Activated CD4-positive, alpha-beta T cell treated with anti-CD3 and anti-CD28 coated beads for 1 hour (primary cell): Measurements from ENCODE around the gene PCGF5.
"Not testable (repeated sequence)": the region's sequence is repeated elsewhere in the genome, so short reads cannot be mapped to it uniquely, and the experiment has no call there.

Experiments
- DNase-seq: peaks from one replicate; pipeline ENCODE4 v3.0.0-alpha.2; 2020

PCGF5 gene

DNA sequence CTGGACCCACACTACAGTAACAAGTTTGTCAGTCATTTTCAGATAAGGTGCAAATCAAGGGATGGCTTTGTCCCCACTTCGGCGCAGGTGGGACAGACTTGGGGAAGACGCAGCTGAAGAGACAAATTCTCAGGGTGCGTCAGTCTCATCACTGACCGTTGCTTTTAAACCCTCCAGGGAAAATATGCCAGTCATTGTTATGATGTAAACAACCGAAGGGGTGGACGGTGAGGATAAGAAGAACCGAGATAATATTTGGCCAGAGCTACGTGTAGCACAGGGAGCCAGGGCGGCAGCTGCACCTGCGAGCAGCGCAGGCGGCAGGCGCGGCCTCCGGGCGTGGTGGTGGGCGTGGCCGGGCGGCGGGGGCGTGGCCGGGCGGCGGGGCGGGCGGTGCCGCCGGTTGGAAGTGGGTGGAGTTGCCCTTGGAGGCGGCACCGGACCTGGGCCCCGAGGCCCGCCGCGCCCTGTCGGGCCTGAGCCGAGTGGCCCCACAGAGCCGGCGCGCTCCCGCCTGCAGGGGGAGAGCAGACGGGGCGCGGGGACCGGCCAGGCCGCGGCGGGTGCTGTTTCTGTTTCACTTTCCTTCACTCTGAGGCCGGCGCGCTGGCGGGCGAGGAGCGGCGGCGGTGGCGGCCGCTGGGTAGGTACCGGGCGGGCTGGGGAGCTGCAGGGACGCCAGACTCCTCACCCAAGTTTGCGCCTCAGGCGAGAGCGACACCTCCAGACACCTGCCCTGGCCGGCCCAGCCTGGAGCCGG, at the start of gene PCGF5:
PCGF5 (plus strand) TSS at position 470 of the 760 bp plus-strand sequence. CDS start 2,209 bp downstream, outside the sequence.
- peak; percentile 89 for DNase-seq

DNA sequence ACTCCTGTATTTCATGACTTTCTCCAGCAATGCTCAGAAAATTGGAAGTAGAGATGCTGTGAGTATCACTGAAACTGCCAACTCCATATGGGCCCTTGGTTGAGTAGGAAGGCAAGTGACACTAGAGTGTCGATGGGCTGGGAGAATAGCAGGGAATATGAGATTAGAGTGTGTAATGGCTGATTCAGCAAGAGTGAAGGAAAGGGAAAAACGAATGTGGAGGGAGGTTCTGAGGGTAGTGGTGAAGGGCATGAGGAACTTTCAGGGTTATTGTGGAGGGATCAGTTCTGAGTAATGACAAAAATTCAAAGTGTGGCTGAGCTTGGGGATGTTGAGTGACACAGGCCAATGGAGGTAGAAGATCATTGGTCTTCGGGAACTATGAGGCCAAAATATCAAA, 49.0 kb upstream of the PCGF5 start:
- no peak for DNase-seq

DNA sequence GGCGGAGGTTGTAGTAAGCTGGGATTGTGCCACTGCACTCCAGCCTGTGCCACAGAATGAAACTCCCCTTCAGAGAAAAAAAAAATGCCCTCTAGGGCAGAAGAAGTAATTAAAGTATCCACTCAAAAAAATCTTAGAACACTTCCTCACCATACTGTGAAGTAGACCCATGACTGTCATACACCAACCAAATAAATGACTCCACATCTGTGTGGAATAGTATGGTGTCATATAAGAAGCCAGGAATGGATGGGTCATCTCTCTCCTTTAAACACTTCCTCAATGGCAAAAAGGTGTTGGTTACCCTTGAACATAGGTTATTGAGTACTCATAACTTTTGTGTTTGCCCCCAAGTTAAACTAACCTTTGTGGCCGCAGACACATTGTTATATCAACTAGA, 48.1 kb upstream of the PCGF5 start:
- DNase-seq, result no peak

DNA sequence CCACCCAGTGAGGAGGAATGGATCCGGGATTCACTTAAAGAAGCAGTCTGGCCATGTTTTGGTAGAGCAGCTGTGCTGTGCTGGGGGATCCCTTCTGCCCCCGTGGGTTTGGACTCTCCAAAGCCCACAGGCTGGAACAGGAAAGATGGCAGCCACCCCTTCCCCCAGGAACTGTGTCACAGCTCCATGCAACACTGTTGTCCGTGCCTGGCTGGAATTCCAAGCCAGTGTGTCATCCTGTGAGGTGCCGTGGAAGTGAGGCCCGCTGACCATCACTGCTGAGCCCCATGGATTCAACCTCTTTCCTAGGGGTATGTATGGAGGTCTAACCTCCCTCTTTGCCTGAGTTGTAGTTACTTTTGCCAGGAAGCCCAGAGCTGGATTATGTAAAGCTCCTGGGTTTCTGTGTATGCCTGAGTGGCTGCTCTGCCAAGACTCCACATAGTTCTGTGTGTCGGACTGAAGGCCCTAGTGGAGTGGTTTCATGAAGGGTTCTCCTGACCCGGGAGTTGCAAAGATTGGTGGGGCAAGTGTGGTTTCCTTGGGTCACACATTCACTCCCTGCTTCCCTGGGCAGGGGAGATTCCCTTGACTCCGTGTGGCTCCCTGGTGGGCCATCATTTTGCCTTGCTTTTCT, 35.1 kb upstream of the PCGF5 start:
- DNase-seq, result no peak

DNA sequence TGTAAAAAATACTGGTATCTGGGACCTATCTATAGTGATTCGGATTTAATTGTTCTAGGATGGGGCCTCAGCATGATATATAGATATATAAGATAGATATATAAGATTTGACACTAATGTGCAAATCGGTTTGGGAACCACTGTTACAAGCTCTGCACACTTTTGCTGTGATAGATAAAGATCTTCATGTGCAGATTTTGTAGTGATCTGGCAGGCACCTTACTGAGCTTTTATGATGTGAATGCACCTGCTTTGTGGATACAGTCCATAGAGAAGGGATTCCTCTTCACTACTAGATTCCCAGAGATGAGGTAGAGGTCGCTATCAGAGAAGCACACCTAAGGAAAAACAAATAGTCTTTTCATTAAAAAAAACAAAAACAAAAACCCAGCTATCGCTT, 33.3 kb upstream of the PCGF5 start:
- DNase-seq, result no peak

DNA sequence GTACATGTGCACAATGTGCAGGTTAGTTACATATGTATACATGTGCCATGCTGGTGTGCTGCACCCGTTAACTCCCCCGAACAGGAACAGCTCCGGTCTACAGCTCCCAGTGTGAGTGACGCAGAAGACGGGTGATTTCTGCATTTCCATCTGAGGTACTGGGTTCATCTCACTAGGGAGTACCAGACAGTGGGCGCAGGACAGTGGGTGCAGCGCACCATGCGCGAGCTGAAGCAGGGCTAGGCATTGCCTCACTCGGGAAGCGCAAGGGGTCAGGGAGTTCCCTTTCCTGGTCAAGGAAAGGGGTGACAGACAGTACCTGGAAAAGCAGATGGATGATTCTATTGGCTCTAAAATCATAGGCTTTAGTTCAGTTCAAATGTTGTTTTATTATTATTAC, 32.5 kb upstream of the PCGF5 start:
- DNase-seq, result not testable (repeated sequence)

DNA sequence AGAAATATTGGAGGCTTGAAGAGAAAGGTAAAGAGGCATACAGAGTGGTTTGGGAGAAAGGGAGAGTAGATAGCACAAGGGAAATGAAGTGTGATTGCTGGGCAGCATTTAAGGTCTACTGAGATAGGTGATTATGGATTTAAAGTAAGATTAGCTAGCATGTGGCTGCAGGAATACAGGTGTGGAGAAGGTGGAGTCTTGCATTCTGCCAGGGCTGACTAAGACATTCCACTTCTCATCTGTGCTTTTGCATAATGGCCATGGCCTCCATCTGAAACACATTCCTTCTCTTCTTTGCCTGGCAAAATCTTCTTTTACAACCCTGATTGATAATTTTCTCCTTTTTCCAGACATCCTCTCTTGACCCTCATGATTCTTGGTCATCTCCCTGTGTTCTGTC, 31.6 kb upstream of the PCGF5 start:
- no peak for DNase-seq

DNA sequence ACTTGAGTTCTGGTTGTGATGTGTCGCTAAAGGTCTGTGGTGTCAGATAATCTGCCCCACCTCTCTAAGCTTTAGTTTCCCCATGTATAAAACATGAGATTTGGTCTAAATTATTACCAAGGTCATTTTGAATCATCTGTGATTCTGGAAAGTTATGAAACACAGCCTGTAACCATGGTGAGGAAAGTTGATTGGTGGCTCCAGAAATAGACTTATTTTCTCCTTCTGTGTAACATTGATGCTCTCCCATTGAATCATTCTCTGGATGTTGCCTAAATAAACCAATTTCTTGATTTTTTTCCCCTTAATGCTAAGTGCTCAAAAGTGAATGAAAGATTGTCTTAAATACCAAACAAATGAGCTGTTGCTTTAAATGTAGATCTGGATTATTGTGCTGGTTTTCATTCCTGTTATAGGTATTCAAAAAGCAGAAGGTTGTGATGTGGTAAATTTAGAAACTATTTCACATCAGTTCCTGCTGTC, 30.0 kb upstream of the PCGF5 start:
- DNase-seq, result no peak

DNA sequence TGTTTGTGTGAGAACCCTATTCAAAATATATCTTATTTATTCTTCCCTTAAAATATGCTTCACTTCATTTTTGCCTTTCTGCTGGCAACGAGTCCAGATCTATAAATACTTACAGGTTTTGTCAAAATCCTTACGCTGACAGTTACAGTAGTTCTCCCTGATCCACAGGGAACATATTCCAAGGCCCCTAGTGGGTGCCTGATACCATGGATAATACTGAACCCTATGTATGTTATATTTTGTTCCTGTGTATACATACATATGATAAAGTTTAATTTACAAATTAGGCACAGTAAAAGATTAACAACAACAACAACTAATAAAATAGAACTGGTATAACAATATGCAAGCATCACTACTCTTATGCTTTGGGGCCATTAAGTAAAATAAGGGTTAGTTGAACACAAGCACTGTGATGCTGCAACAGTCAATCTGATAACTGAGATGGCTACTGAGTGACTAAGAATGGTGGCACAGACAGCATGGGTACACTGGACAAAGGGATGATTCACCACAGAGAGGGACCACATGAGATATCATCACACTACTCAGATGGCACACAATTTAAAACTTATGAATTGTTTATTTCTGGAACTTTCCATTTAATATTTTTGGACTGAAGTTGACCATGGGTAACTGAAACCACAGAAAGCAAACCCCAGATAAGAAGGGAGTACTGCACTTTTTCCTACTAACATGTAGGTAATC, 29.4 kb upstream of the PCGF5 start:
- no peak for DNase-seq

DNA sequence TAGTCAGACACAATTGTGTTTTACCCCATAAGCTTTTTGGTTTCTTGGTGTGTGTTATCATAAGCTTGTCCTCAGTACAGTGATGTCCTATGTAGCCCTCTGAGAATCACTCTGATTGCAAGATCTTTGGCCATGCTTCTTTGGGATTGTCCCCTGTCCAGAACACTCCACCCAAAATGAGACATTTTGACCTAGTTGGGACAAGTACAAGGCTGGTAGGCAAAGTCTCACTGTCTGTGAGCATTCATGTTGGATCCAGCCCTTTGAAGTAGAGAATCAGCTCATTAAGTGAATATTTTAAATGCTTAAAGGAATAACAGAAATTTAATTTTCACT, 28.9 kb upstream of the PCGF5 start:
- DNase-seq, result no peak

DNA sequence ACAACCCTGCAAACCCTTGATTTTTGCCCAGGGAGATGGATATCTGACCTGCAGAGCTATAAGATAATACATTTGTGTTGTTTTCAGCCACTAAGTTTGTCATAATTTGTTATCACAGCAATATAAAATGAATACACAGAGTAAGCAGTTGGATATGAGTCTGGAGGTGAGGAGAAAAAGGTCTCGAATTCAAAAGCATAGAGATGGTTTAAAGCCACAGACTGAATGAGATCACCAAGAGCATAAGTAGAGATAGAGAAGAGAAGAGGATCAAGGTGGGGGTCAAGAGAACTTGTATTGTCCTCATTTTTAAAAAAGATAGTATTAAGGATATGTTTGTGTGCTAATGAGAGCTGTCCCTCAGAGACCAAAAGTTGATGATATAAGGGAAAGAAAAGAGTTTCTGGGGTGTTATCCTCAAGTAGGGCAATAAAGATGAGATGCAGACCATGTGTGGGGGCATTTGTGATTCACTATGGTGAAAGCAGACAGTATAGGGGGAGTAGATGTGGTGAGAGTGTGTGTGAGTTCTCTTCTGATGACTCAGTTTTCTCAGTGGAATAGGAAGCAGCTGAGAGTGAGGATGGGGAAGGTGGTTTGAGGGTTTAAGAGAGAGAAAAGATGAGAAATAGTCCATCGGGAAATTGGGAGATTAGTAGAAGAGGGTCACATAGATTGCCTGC, 25.8 kb upstream of the PCGF5 start:
- DNase-seq, result no peak

DNA sequence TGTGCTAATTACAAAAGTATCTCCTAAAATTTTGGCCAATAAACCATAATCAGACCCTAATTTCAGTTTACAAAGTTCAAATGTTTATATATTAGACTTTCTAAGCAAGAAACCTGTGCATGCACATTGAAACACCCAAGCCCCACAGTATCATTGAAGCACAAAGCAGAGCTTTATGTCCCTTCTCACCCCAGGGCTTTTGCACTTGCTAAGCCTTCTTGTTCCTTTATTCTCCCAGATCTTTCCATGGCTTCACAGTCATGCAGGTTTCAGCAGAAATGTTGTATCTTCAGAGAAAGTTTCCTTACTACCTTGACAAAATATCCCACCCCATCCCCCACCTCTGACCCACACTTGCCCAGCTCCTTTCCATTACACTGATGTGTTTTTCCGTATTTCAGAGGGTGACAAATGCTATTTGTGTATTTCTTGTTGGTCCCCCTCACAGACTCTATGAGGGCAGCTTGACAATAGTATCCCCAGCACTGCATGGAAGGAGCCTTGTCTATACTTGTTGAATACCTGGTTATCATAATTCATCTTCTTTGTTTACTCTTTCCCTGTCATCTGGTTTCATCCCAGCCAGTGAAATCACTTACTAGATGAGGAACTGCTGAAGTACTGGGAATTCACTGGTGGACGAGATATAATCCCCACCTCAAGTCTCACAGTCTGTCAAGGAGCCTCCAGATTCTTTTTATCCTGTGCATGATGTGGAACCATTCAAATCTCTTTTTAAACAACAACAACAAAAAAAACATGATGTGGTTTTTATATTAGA, 24.0 kb upstream of the PCGF5 start:
- DNase-seq, result no peak

DNA sequence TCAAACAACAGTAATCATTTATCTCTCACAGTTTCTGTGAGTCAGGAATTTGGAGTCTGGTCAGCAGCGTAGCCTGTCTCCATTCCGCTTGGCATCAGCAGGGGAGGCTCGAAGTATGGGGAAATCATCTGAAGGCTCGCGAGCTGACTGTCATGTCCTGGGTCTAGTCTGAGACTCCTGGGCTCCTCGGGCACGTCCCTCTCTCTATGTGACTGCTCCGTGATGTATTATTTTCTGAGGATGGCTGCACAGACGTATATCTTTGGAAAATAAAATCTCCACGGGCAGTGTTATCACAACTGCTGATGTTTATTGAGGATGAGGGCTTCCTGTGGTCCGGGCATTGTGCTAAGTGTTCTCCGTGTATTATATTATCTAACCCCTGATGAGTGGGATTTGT, 23.3 kb upstream of the PCGF5 start:
- DNase-seq, result no peak

DNA sequence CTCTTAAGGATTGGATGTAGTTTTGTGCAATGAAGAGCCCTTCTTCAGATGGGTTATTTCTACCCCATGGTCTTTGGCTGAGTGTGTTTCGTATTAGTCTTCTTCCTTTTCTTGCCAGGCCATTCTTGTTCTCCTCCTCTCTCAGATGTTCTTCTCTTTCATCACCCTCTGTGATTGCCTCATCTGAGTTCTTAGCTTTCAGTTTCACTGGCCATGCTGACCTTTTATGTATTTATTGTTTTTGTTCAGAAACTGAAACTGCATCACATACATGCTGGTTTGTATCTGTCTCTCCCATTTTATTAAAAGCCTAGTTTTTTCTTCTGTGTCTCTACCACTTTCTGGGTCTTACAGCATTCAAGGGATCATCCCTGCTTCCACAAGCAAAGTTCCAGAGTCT, 21.7 kb upstream of the PCGF5 start:
- DNase-seq, result no peak

DNA sequence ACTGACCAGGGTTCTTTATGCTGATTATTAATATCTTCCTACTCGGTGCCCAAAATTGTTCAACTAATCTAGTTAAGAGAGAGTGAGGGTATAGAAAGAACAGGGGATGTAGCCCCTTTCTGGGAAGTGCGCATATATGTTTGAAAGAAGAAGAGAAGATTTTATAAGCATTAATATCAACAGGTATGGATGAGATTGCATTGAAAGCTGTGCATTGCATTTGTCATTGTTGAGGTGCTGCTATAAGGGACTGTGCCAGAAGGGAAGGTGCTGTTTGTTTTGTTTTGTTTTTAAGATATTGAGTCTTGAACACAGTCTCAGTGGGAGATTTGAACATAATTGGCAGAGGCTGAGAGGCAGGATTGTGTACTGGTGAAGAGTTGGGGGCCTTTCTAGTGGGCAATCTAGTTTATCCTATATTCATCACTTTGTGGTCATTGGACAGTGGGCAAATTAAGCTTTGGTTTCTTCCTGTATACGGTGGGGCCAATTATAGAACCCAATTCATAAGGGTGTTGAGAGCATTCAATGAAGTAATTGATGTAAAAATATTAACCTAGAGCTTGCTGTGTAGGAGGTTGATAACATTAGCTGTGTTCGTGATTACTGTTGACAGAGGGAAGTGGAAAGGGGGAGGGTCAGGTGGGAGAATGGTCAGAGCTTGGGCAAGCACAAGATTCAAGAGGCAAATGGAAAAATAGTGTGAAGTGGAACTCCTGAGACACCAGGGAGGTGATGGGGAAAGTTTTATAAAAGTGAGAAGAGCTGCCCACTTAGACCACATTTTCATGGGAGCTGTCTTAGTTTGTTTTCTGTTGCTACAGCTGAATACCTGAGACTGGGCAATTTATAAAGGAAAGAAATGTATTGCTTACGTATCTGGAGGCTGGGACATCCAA, 19.9 kb upstream of the PCGF5 start:
- no peak for DNase-seq

DNA sequence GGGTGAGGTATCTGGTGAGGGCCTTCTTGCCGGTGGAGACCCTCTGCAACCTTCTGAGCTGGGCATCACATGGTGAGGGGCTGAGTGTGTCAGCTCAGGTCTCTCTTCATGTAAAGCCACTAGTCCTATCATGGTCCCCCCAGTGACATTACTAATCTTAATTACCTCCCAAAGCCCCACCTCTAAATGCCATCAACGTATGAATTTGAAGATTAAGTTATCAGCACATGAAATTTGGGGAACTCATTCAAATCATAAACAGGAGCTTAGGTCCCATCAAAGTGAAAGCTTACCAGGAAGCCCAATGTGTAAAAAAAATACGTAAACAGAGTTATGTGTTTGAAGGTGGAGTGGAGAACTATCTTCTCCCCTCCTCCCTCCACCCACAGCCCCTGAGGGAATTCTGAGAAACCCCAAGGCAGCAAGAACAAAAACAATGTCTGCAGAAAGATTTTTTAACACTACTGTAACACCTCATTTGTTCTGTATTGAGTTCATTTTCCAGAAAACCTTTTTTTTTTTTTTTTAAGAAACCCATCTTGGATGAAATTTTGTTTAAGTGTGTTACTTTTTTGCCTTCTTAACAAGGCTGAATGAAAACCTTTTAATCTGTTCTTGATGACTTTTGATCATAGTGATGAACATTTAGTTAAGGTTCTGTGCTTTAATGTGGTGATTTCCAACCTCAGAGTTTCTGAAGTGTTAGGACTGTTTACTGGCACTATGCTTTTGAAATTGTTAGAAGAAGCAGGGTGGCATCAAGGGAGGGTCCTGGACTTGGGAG, 19.1 kb upstream of the PCGF5 start:
- DNase-seq, result no peak

DNA sequence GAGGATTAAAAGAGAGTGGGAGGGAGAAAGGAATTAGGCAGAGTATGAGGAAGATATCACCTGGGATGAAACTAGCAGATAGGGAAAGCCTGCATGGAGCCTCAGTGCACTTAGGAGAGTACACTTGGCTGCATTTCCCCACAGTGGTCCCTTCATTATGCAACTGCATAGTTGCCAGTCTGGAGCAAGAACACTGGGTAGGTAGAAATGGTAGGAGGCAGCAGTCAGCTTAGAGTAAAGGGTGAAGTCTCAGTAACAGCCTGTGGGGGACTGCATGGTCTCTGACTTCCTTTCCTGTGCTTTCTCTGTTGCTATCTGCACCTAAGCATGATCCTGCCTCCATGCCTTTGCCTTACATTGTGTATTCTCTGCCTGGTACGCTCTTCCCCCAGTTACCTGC, 14.0 kb upstream of the PCGF5 start:
- no peak for DNase-seq

DNA sequence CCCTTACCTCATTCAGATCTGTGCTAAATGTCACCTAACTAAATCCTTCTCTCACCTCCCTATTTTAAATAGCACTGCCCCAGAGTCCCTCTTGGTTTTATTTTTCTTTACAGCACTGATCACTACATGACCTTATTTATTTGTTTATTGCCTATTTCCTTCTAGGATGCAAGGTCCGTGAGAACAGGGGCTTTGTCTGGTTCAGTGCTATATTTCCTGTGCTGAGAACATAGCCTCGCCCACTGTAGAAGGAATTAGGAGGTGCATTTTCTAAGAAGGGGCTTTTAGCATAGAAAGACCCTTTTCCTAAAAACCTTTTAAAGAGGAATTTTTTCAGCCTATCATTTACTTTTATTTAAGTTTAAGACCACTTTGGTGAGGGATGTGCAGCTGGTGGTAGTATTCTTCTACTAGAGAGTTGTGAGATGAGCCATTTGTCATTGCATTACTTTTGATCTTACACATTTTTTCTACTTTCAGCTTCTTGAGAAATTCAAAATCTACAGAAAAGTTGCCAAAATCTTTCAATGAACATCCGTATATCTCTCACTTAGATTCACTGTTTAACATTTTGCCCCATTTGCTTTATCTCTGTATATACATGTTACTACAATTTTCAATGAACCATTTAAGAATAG, 13.5 kb upstream of the PCGF5 start:
- no peak for DNase-seq

DNA sequence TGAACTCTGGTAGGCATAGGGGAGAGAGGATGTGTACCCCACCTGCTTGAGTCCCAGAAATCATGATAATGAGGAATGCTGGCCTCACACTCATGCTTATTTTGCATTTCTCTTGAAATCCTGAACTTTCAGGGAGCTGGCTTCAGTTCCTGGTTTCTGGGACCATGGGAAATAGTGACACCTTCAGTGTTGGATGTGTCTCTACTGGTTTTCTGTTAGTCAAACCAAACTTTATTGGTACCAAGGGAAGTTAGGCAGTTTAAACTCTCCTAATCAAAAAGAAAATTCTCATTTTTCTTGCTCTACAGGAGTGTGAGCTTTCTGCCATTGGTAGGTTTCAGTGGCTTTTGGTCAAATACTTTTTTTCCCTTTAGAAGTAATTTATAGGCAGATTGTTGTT, 11.8 kb upstream of the PCGF5 start:
- no peak for DNase-seq

DNA sequence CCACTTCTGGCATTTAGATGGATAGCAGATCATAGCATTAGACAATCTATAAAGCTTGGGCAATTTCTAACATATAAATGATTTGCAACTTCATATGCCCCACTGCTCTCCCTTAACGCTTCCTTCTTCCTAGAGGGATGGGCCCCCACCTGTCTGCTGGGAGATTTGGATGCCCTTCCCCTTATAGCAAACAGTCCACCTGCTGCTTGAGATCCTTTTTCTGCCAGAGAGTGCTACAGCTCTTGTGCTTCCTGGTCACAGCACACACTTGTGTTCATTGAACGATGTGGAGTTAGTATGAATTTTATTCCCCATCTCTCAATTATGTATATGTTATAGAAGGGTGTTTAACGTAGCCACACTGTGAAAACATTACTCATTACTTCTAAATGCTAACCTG, 10.4 kb upstream of the PCGF5 start:
- DNase-seq, result no peak
